GM21423 (cell line): Measurements from ENCODE around the gene ODF2L.
"Not testable (repeated sequence)": the region's sequence is repeated elsewhere in the genome, so short reads cannot be mapped to it uniquely, and the experiment has no call there.

Experiments used
- ATAC-seq: cut with Tn5 transposase; IDR thresholded peaks from one replicate; pipeline ENCODE4 v1.9.1; 2021; ENCODE audit warnings: mild to moderate bottlenecking, moderate library complexity; ENCODE audit not compliant: unreplicated experiment

Gene ODF2L

DNA sequence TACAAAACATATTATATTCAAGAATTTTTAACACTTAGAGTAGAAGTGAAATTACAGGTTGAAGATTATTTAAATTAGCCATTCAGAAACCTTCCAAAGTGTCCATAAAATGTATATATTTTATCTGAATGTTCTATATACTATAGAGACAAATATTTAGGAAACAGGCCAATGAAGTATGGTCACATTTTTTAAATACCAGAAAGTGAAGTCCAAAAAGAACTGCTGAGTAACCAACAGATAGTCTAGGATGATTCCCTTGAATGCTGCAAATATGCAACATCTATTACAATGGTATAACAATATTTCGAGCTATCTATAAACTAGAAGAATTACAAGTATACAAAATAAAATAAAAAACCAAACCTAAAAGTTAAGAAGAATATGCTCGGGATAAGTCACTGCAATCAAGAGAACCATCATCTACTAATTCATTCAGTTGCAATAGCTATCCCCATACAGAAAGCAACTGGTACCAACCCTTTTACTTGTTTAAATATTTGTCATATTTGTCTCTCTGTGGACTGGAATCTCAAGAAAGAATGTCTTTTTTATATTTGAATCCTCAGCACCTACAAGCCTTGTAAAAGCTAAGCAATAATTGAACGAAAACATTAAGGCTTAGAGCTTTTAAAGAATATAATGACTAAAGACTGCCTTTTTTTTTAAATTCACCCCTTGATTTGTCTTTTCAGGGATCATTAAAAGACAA, 8.1 kb downstream of the ODF2L start:
- no peak for ATAC-seq

DNA sequence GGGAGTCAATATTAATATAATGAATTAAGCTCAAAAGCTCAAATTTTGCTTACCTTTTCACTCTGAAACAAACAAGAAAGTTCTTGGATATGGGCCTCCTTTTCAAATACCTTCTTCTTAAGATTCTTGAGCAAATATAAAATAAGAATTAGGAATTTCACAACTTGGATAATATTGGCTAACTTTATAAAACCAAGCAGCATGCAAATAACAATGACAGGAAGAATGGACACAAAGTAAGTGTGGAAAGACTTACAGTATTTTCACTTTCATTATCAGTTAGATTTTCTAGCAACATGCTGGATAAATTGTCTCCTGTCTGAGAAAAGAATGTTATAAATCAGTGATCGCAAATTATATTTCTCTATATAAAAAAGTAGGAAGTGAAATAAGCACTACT, 13.2 kb downstream of the ODF2L start:
- peak; percentile 56 for ATAC-seq

GRCh38 chr1:86381223-86381622, 14.9 kb downstream of the ODF2L start:
- no peak for ATAC-seq

DNA sequence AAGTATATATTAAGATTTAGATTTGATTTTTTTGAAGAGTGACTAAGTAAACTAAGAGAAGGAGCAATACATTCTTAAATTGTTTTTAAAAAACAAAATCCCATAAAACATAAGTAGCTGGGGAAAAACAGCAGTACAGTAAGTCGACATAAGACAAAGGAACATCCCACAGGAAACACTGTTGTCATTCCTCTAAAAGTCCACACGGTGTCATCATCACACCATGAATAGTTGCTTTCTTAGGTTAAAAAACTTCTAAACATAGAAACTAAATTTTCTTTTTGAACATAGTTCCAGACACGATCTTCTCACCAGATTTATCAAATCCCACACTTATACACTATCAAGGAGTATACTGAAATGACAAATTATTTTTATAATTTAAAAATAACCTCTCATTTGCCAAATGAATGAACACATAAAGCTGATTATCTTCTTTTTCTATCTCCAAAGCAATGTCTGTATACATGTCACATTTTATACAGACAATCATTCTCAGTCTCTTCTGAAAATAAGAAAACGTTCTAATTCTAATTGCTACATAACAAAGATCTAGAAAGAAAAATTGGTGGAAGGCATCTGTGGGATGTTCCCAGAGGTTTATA, 15.8 kb downstream of the ODF2L start:
- peak; percentile 63 for ATAC-seq

DNA sequence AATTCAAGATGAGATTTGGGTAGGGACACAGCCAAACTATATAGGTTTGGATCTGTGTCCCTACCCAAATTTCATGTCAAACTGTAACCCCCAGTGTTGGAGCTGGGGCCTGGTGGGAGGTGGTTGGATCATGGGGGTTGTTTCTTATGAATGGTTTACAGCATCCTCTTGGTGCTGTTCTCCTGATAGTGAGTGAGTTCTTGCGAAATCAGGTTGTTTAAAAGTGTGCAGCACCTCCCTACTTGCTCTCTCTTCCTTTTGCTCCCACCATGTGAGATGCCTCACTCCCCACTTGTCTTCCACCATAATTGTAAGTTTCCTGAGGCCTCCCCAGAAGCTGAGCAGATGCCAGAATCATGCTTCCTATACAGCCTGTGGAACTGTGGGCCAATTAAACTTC, 17.3 kb downstream of the ODF2L start:
- no peak for ATAC-seq

- no peak for ATAC-seq
These were observed 18.8 kb downstream of the ODF2L start for GRCh38 chr1:86377341-86377740.

- ATAC-seq = no peak
These were observed 20.4 kb downstream of the ODF2L start for GRCh38 chr1:86375688-86376087.

DNA sequence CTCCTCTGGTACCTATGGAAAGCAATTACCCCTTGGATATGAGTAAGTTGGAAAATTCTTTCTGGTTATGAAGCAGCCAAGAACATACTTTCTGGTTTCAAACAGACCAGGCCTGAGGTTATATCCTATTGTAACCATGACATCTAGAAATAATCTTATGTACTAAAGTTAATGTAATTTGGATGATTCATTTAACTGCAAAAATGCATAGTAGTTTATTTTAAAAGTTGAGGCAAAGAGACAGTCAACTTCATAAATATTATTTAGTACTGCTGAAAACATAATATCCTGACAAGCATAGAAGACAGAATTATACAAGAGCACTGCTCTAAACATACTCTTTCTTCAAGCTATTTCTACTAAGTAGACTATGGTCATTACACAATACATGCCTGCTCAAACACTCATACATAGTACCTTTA, 25.5 kb downstream of the ODF2L start:
- no peak for ATAC-seq

DNA sequence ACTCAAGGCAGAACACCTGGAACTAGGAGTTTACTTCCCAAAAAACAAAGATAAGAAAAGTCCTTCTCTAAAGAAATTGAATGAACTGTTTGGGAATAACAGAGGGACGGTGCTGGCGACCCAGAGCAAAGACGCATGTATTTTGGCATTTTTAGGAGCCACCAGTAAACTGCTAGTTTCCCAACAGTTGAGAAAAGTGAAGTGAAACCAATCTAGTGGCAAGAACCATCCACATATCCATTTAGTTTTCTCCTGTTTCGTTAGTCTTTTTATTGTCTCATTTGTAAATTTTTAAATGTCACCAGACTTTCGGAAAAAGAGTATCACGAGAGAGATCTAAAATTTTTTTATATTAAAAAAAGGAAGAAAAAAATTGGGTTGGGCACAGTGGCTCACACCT, 30.2 kb downstream of the ODF2L start:
- ATAC-seq = no peak

- ATAC-seq = no peak
These were observed 33.3 kb downstream of the ODF2L start for GRCh38 chr1:86362807-86363206.

GRCh38 chr1:86357796-86358195, 38.3 kb downstream of the ODF2L start:
- no peak for ATAC-seq

GRCh38 chr1:86356247-86356646, 39.9 kb downstream of the ODF2L start:
- ATAC-seq = no peak

- no peak for ATAC-seq
These were observed 44.0 kb downstream of the ODF2L start for GRCh38 chr1:86352086-86352485.

DNA sequence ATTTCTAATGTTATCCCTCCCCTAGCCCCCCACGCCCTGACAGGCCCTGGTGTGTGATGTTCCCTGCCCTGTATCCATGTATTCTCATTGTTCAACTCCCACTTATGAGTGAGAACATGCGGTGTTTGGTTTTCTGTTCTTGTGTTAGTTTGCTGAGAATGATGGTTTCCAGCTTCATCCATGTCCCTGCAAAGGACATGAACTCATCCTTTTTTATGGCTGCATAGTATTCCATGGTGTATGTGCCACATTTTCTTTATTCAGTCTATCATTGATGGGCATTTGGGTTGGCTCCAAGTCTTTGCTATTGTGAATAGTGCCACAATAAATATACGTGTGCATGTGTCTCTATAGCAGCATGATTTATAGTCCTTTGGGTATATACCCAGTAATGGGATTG, 45.9 kb downstream of the ODF2L start:
- not testable (repeated sequence) for ATAC-seq

DNA sequence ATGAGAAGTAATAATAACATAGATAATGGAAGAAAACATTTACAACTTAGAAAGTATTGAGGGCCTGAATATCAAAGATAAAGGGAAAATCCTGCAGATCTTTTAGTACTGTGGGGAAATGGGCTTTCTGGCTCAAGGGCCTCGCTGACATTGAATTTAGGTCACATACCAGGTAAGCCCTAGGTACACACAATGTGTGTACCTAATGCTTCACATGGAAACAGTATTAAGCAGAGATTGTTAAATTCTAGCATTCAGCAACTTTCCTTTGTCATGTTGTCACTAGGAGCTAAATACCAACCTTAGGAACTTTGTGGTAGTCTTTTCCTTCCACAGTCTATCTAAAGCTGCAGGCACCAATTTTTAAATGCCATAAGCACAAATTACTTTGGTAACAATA, 49.7 kb downstream of the ODF2L start:
- ATAC-seq = no peak

GRCh38 chr1:86345042-86345441, 51.1 kb downstream of the ODF2L start:
- no peak for ATAC-seq

DNA sequence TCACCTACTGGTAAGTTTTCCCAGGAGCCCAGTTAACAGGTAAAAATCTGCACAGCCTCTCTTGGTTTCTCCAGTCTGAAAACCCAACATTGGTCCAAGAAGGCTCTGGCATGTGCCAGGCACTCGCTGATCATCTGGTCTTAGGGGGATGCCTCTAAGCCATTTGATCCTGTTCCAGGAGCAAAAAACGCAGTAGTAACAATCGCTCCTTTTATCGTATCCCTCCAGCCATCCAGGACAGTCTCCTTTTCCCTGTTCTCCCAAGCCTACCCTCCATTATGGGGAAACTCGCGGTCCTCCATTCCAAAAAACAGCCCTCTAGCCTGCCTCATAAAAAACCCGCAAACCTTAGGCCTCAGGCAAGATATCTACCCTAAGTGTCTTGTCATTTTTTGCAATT, 56.2 kb downstream of the ODF2L start:
- ATAC-seq = no peak

GRCh38 chr1:86339014-86339812, 56.9 kb downstream of the ODF2L start:
- no peak for ATAC-seq

DNA sequence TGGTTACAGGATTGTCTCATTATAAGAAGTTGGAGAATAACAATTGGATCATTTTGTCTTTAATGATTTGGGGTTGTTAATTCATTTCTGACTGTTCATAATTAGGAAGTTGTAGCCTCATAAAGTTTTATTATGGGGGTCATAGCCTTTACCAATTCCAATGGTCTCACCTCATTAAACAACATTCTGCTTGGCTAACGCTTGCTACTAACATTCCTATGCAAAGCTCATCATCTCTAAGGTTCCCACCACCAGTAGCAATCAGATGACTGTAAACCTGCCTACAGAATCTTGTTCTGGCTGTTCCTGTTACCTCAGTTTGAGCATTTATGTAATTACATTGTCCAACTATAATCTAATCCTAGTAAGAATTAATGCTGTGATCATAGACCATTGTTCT, 60.2 kb downstream of the ODF2L start:
- ATAC-seq = no peak

DNA sequence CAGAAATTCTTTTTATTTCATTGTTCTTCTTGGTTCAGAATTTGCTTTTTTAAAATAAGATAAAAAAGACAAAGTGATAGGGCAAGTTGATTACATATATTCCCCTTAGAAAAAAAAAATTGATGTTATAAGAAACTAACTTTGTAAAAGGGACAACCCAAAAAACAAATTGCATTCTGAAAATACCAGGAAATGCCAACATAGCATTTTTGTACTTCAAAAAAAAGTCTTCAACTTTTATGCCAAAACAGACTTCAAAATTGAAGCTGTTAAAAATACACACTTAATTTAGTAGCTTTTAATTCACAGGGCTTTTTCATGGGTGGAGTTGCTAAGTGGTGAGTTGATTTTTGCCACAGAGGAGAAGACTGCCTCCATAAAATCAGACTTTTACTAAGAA, 70.9 kb downstream of the ODF2L start:
- no peak for ATAC-seq

DNA sequence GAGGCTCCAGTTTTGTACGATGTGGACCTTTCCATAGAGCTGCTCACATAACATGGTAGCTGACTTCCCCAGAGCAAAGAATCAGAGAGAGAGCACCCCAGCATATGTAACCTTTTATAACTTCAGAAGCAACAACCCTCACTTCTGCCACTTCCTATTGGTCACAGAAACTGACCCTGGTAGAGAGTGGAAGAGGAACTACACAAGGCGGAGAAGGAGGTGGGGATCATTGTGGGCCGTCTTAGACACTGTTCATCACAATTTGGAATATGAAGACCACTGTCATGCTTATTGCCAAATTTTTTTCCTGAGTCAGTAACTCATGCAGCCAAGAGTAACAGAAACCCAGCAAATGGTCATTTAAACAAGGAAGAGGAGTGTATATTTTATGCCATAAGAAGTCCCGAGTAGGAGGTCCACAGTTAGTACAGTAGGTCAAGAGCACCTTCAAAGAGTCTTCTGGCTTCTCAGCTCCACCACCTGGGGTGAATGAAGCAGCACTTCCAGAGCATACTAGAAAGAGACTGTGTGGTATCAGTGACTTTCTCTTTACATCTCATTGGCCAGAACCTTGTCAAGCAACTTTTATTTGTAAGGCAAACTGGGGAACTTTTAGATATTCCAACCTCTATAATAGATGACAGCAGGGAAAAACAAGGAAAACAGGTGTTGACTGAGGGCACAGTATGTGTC, 71.8 kb downstream of the ODF2L start:
- no peak for ATAC-seq
